Subcutaneous adipose tissue (tissue), 4 donors: Measurements from ENCODE around the gene TRHDE. TPM values are rescaled to one million over a fixed set of nuclear protein-coding genes. Genes with fewer than 3 reads are reported as not detected.

ENCODE experiments used
- CTCF ChIP-seq: fragments of 450-650 bp; IDR thresholded peaks from one replicate; pipeline ENCODE4 v1.5.1; 2016; ENCODE audit warnings: low read depth, mild to moderate bottlenecking, control low read depth, antibody characterized with exemption, moderate library complexity
- total RNA-seq, 4 donors: library from RNA; depleted of rRNA; stranded (reverse); fragments of >200 nt; gene quantifications; one replicate each; pipeline ENCODE4 v1.1.0, GENCODE V29; 2016

TRHDE gene
- total RNA-seq, result 10 to 100 TPM; 17.7 to 30.9 (median 26.1) TPM

DNA sequence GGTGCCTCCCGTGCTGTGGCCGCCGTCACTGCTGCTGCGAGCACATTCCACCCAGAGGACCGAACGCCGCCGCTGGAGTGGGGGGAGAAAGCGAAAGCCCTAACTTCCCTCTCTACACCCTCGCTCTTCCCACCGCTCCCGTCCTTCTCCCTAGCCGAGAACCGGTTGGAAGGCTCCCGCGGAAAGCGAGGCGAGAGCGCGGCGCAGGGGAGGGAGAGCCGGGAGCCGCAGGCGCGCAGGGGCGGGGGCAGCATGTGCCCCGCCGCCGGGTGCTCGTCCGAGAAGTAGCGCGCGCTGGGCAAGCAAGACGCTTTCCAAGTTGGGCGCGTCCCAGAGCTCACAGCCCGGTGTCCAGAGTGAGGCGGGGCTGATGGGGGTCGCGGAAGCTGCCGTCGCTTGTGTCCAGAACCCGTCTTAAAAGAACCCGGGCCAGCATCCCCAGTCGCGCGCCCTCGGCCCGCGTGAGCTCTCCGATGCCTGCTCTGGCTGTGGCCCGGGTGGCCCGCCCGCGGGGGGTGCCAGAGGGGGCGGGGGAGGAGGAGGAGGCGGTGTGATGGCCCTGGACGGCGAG is at the start of gene TRHDE:
Gene TRHDE (plus strand): TSS at position 280 of the 571 bp plus-strand sequence. CDS start 274 bp downstream, at position 554.
- TF ChIP-seq CTCF, result no peak

DNA sequence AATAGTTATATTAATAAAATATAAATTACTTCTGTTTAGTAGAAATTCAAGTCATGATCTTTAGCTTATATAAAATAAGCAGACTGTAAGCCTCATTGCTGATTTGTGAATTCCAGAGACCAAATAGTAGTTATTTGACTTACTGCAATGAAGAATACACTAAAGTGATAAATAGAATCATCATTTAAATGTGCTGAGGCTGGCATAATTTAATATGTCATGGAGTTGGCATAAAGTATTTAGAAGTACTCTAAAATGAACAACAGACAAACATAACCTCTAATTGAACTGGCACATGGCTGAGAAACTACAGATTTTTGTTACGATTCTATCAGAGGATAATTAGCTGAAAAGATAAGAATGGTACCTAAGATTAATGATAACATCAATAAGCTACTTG is 45.7 kb upstream of the TRHDE start:
- TF ChIP-seq CTCF, result no peak

GRCh38 chr12:72228424-72228823 is 43.7 kb upstream of the TRHDE start:
- no peak for TF ChIP-seq CTCF

GRCh38 chr12:72230589-72230988 is 41.6 kb upstream of the TRHDE start:
- TF ChIP-seq CTCF, result no peak

DNA sequence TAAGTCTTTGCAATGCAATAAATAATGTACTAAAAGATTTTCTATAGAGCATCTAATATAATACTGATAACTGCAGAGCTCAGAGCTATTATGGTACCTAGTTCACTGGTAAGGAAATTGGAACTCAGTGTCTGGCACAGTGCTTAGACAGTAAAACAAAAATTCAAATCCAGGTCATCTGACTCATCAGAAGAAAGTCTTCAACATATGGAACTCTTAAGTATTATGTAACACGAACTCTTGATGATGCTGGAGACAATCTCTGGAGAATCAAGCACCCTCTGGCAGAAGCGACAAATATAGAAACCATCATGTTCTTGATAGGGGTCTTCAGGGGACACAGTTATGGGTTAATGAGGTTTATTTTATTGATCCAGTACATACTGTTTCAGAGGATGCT is 37.3 kb upstream of the TRHDE start:
- TF ChIP-seq CTCF, result no peak

GRCh38 chr12:72236071-72236705 is 36.0 kb upstream of the TRHDE start:
- no peak for TF ChIP-seq CTCF

DNA sequence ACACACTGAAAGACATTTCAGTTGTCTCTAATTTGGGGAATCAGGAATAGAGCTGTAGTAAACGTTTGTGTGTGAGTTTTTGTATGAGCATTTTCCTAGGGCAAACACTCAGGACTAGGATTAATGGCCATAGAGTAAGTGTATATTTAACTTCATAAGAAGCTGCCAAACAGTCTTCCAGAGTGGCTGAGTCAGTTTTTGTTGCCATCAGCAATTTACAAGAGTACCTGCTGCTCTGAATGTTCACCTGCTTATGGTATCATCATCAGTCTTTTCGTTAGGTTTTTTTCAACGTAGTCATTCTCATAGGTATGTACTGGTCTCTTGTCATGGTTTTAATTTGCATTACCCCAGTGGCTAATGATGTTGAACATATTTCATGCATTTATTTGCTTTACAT is 30.6 kb upstream of the TRHDE start:
- no peak for TF ChIP-seq CTCF
